Fibroblast of pulmonary artery (primary cell): ENCODE data around the gene SF3B3.
"Not testable (repeated sequence)": the region's sequence is repeated elsewhere in the genome, so short reads cannot be mapped to it uniquely, and the experiment has no call there.

Experiments
- DNase-seq: peaks from one replicate; pipeline ENCODE4 v3.0.0-alpha.2; 2010; ENCODE audit warnings: low read depth
- H3K4me3 ChIP-seq: replicated peaks from 2 replicates; pipeline ENCODE4 v1.5.1; 2011; ENCODE audit warnings: low read depth, mild to moderate bottlenecking, control low read depth, low read length, moderate library complexity
- CTCF ChIP-seq: IDR thresholded peaks from 2 replicates; pipeline ENCODE4 v1.5.1; 2011; ENCODE audit warnings: mild to moderate bottlenecking, control low read depth, low read length, inconsistent platforms; ENCODE audit errors: missing control alignments

Gene SF3B3

GRCh38 chr16:70615945-70616344 is 92.3 kb downstream of the SF3B3 start:
- no peak for DNase-seq
- no peak for TF ChIP-seq CTCF
- H3K4me3 ChIP-seq = no peak overlapping the region

GRCh38 chr16:70621864-70622263 is 98.2 kb downstream of the SF3B3 start:
- DNase-seq, H3K4me3 ChIP-seq: not testable (repeated sequence)
